Ectodermal cell (in vitro differentiated cells): ENCODE measurements around the gene CACNG8.

Source experiments
- H3K27ac ChIP-seq: 2 replicates; pipeline ENCODE4 v1.7.0; 2013; ENCODE audit warnings: mild to moderate bottlenecking, low read depth, low read length; ENCODE audit not compliant: insufficient read depth, poor library complexity, severe bottlenecking
- H3K27me3 ChIP-seq: 2 replicates; pipeline ENCODE4 v1.7.0; 2013; ENCODE audit warnings: mild to moderate bottlenecking, low read length; ENCODE audit not compliant: insufficient read depth, control insufficient read depth, poor library complexity, severe bottlenecking
- H3K36me3 ChIP-seq: one replicate; pipeline ENCODE4 v1.7.0; 2013; ENCODE audit warnings: low read length; ENCODE audit not compliant: control insufficient read depth, insufficient read depth
- H3K4me1 ChIP-seq: one replicate; pipeline ENCODE4 v1.7.0; 2013; ENCODE audit warnings: low read length; ENCODE audit not compliant: control insufficient read depth, insufficient read depth
- H3K4me3 ChIP-seq: 2 replicates; pipeline ENCODE4 v1.7.0; 2013; ENCODE audit warnings: low read depth, low read length, control low read depth; ENCODE audit not compliant: insufficient read depth
- H3K9me3 ChIP-seq: 2 replicates; pipeline ENCODE4 v1.7.0; 2013; ENCODE audit warnings: mild to moderate bottlenecking, low read length, moderate library complexity; ENCODE audit not compliant: control insufficient read depth
- WGBS, 2 experiments: methylation state at CpG; one replicate each; pipeline ENCODE4 v1.1.7; 2013; ENCODE audit warnings: missing lambda C conversion rate in 2 of 2; 5-methylcytosine and 5-hydroxymethylcytosine counted together

CACNG8 gene

DNA sequence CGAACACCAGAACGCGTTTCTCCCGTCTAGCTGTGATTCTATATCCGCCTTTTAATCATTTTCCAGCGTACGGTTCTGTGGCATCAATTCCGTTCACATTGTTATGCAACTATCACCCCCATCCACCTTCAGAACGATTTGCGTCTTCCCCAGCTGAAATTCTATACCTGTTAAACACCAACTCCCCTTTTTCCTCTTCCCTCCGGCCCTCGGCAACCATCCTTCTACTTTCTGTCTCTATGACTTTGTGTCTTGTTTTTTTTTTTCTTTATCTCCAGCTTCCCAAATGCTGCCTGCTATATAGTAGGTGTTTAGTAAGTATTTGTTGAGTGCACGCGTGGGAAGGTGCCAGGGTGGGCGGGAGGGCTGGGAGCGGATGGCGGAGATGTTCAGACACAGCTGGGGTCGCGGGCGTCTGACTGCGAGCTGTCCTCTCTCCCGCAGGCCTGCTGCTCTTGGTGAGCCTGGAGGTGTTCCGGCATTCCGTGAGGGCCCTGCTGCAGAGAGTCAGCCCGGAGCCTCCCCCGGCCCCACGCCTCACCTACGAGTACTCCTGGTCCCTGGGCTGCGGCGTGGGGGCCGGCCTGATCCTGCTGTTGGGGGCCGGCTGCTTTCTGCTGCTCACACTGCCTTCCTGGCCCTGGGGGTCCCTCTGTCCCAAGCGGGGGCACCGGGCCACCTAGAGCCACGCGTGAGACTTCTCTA, 48.9 kb downstream of the CACNG8 start:
- Histone ChIP-seq H3K27ac (no peak overlapping the region), H3K27me3 (no peaks in the 10 kb centered on the region), H3K36me3 (no peaks in the 10 kb centered on the region), H3K9me3 (no peaks in the 10 kb centered on the region), H3K4me1 (peaks cover 4% of the 10 kb centered on the region), H3K4me3 (no peak overlapping the region)
- 52 to 55% methylated on average over 36 of the region's 36 CpGs for WGBS, 2 experiments

GRCh38 chr19:54013866-54014265, 51.1 kb downstream of the CACNG8 start:
- 88 to 95% methylated on average over 8 of the region's 8 CpGs for WGBS, 2 experiments

DNA sequence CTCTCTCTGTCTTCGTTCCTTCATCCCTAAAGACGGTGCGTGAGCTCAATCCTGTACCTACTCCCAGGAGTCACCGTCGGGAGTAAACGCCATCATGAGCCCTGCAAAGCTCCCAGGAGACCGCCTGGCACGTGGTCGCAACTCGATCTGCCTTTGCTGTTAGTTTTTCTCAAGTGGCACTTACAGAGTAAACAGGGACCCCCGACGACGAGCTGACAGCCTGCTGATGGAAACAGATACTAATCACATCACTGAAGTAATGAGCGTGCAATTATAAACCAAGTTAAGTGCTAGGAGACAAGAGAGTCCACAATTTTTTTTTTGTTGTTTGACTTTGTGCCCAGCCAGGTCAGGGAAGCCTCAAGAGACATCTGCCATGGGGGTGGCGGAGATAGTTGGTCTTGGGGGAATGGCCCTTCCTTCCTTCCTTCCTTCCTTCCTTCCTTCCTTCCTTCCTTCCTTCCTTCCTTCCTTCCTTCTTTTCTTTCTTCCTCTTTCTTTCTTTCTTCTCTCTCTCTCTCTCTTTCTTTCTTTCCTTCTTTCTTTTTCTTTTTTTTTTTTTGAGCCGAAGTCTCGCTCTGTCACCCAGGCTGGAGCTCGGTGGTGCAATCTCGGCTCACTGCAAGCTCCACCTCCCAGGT, 52.3 kb downstream of the CACNG8 start:
- no peaks in the 10 kb centered on the region for H3K9me3 ChIP-seq
- H3K27ac ChIP-seq = no peak overlapping the region
- H3K4me3 ChIP-seq = no peak overlapping the region
- WGBS, 2 experiments = 77 to 80% methylated on average over 19 of the region's 19 CpGs
- H3K27me3 ChIP-seq = no peaks in the 10 kb centered on the region
- peaks cover 4% of the 10 kb centered on the region for H3K4me1 ChIP-seq
- H3K36me3 ChIP-seq = no peaks in the 10 kb centered on the region

More at GRCh38 chr19:54013866-54014265, 51.1 kb downstream of the CACNG8 start:
- no peak overlapping the region for H3K4me3 ChIP-seq
- H3K36me3 ChIP-seq = no peaks in the 10 kb centered on the region
- no peaks in the 10 kb centered on the region for H3K27me3 ChIP-seq
- H3K27ac ChIP-seq = no peak overlapping the region
- H3K4me1 ChIP-seq = peaks cover 4% of the 10 kb centered on the region
- H3K9me3 ChIP-seq = no peaks in the 10 kb centered on the region

- Histone ChIP-seq H3K9me3 (no peaks in the 10 kb centered on the region), H3K27me3 (no peaks in the 10 kb centered on the region), H3K36me3 (no peaks in the 10 kb centered on the region), H3K4me1 (no peaks in the 10 kb centered on the region), H3K4me3 (no peak overlapping the region), H3K27ac (no peak overlapping the region)
- 88 to 89% methylated on average over 4 of the region's 4 CpGs for WGBS, 2 experiments
Observed at GRCh38 chr19:54017261-54017660, 54.5 kb downstream of the CACNG8 start.

DNA sequence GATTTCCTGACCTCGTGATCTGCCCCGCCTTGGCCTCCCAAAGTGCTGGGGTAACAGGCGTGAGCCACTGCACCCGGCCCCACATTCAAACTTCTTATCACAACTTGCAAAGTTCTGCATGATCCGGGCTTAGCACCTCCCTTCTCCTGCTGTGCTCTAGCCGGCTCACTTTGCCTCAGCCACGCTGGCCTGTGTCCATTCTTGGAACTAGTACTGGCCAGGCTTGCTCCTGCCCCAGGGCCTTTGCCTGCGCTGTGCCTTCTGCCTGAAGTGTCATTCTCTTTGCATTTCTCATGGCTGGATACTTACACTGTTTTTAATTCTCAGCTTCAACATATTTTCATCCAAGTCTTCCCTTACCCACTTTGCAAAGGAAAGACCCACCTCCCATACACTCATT, 58.6 kb downstream of the CACNG8 start:
- Histone ChIP-seq H3K9me3 (no peaks in the 10 kb centered on the region), H3K27ac (no peak overlapping the region), H3K36me3 (no peaks in the 10 kb centered on the region), H3K27me3 (no peaks in the 10 kb centered on the region), H3K4me1 (no peaks in the 10 kb centered on the region), H3K4me3 (no peak overlapping the region)
- 85 to 90% methylated on average over 8 of the region's 8 CpGs for WGBS, 2 experiments

DNA sequence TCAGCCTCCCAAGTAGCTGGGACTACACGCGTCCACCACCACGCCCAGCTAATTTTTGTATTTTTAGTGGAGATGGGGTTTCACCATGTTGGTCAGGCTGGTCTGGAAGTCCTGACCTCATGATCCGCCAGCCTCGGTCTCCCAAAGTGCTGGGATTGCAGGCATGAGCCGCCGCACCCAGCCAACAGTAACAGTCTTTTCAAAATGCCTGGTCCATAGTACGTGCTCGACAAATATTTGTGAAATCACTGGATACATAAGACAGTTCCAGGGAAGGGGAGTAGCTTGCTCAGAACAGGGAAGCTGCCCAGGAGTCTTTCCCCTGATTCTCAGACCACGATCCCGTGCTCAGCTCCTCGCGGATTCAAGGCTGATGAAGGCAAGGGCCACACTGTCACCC, 59.2 kb downstream of the CACNG8 start:
- WGBS, 2 experiments = 90 to 91% methylated on average over 13 of the region's 13 CpGs

DNA sequence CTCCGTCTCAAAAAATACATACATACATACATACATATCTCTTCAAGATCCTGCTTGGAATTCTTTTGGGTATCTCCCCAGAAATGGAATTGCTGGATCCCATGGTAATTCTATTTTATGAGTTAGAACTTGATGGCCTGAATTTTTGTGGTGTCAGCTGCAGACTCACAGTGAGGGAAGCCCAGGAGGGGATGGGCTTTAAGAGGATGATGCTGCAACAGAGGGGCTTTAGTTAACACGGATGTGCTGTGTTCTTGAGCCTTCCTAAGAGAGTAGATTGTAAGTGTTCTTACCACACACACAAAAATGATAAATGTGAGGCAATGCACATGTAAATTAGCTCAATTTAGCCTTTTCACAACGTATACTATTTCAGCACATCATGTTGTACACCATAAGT, 60.5 kb downstream of the CACNG8 start:
- H3K4me1 ChIP-seq = no peaks in the 10 kb centered on the region
- WGBS, 2 experiments = 70 to 77% methylated on average over 3 of the region's 3 CpGs
- no peaks in the 10 kb centered on the region for H3K9me3 ChIP-seq
- H3K27ac ChIP-seq = no peak overlapping the region
- H3K27me3 ChIP-seq = no peaks in the 10 kb centered on the region
- H3K36me3 ChIP-seq = no peaks in the 10 kb centered on the region
- no peak overlapping the region for H3K4me3 ChIP-seq

More for the DNA sequence above, 59.2 kb downstream of the CACNG8 start:
- H3K27me3 ChIP-seq = no peaks in the 10 kb centered on the region
- H3K36me3 ChIP-seq = no peaks in the 10 kb centered on the region
- no peak overlapping the region for H3K4me3 ChIP-seq
- no peaks in the 10 kb centered on the region for H3K9me3 ChIP-seq
- H3K4me1 ChIP-seq = no peaks in the 10 kb centered on the region
- no peak overlapping the region for H3K27ac ChIP-seq

GRCh38 chr19:54024660-54025059, 61.9 kb downstream of the CACNG8 start:
- no peaks in the 10 kb centered on the region for H3K9me3 ChIP-seq
- H3K27ac ChIP-seq = no peak overlapping the region
- no peak overlapping the region for H3K4me3 ChIP-seq
- H3K36me3 ChIP-seq = no peaks in the 10 kb centered on the region
- H3K27me3 ChIP-seq = no peaks in the 10 kb centered on the region
- WGBS, 2 experiments = 89 to 92% methylated on average over 9 of the region's 9 CpGs
- no peaks in the 10 kb centered on the region for H3K4me1 ChIP-seq

- H3K4me3 ChIP-seq = no peak overlapping the region
- H3K27ac ChIP-seq = no peak overlapping the region
- H3K36me3 ChIP-seq = no peaks in the 10 kb centered on the region
- 88 to 91% methylated on average over 7 of the region's 7 CpGs for WGBS, 2 experiments
- no peaks in the 10 kb centered on the region for H3K27me3 ChIP-seq
- H3K4me1 ChIP-seq = no peaks in the 10 kb centered on the region
- H3K9me3 ChIP-seq = no peaks in the 10 kb centered on the region
Observed at GRCh38 chr19:54026656-54027055, 63.9 kb downstream of the CACNG8 start.

DNA sequence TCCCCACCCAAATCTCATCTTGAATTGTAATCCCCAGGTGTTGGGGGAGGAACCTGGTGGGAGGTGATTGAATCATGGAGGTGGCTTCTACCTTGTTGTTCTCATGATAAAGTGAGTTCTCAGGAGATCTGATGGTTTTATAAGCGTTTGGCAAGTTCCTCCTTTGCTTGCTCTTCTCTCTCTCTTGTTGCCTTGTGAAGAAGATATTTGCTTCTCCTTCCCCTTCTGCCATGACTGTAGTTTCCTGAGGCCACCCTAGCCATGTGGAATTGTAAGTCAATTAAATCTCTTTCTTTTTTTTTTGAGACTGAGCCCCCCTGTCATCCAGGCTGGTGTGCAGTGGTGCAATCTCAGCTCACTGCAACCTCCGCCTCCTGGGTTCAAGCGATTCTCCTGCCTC, 66.6 kb downstream of the CACNG8 start:
- Histone ChIP-seq H3K36me3 (no peaks in the 10 kb centered on the region), H3K4me3 (no peak overlapping the region), H3K27ac (no peak overlapping the region), H3K4me1 (no peaks in the 10 kb centered on the region), H3K9me3 (no peaks in the 10 kb centered on the region), H3K27me3 (no peaks in the 10 kb centered on the region)
- WGBS, 2 experiments = 93 to 96% methylated on average over 3 of the region's 3 CpGs
